ENCODE measurements around the gene MYL10.

DNA sequence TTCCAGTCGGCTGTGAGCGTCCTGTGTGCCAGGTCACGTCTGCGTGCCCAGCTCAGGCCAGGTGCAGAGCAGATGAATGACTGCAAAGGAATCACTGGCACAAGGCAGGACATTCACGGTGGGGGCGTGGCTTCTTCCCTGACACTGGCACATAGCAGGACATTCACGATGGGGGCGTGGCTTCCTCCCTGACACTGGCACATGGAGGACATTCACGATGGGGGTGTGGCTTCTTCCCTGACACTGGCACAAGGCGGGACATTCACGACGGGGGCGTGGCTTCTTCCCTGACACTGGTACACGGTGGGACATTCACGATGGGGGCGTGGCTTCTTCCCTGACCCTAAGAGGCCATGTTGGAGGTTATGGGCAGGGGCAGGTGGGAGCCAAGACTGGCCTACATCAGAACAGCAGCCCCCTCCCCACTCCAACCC, 64.3 kb downstream of the MYL10 start:
- TF ChIP-seq, protein P1, sequence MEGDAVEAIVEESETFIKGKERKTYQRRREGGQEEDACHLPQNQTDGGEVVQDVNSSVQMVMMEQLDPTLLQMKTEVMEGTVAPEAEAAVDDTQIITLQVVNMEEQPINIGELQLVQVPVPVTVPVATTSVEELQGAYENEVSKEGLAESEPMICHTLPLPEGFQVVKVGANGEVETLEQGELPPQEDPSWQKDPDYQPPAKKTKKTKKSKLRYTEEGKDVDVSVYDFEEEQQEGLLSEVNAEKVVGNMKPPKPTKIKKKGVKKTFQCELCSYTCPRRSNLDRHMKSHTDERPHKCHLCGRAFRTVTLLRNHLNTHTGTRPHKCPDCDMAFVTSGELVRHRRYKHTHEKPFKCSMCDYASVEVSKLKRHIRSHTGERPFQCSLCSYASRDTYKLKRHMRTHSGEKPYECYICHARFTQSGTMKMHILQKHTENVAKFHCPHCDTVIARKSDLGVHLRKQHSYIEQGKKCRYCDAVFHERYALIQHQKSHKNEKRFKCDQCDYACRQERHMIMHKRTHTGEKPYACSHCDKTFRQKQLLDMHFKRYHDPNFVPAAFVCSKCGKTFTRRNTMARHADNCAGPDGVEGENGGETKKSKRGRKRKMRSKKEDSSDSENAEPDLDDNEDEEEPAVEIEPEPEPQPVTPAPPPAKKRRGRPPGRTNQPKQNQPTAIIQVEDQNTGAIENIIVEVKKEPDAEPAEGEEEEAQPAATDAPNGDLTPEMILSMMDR (IDR thresholded peaks at IDR 0.05): no peak
- TF ChIP-seq POLR2A (IDR thresholded peaks at IDR 0.05): no peak

Data from heart left ventricle (tissue), 13 donors.